Neural cell (in vitro differentiated cells): Measurements from ENCODE around the gene SKIDA1. TPM values are rescaled to one million over a fixed set of nuclear protein-coding genes. Genes with fewer than 3 reads are reported as not detected.

Source experiments
- H2AFZ ChIP-seq: fragments of 200-600, 300-800 bp; sonication (generic), shearing (Covaris generic); 2 replicates; pipeline ENCODE4 v1.6.0; 2014; ENCODE audit warnings: low read depth, mild to moderate bottlenecking, antibody characterized with exemption, low read length, moderate library complexity
- H3F3A ChIP-seq: fragments of 200-600 bp; shearing (Covaris generic); 2 replicates; pipeline ENCODE4 v1.6.1; 2016; ENCODE audit warnings: mild to moderate bottlenecking, moderate library complexity, mixed read lengths, antibody characterized with exemption, low read length; ENCODE audit not compliant: insufficient read depth, poor library complexity, severe bottlenecking
- H3K27ac ChIP-seq: fragments of 200-600, 300-800 bp; sonication (generic), shearing (Covaris generic); 2 replicates; pipeline ENCODE4 v1.5.1; 2014; ENCODE audit warnings: mild to moderate bottlenecking, low read length, moderate library complexity
- H3K27me3 ChIP-seq: fragments of 300-800, 200-600 bp; sonication (generic), shearing (Covaris generic); 2 replicates; pipeline ENCODE4 v1.6.0; 2014; ENCODE audit warnings: mild to moderate bottlenecking, low read depth, low read length, moderate library complexity; ENCODE audit not compliant: insufficient read depth
- H3K36me3 ChIP-seq: fragments of 300-800, 200-600 bp; sonication (generic), shearing (Covaris generic); 2 replicates; pipeline ENCODE4 v1.5.1; 2014; ENCODE audit warnings: mild to moderate bottlenecking, antibody characterized with exemption, low read length, moderate library complexity; ENCODE audit not compliant: insufficient read depth
- H3K4me2 ChIP-seq: fragments of 300-800, 200-600 bp; sonication (generic), shearing (Covaris generic); 2 replicates; pipeline ENCODE4 v1.6.0; 2014; ENCODE audit warnings: mild to moderate bottlenecking, low read length
- H3K4me3 ChIP-seq: fragments of 300-800, 200-600 bp; sonication (generic), shearing (Covaris generic); 2 replicates; pipeline ENCODE4 v1.5.1; 2014; ENCODE audit warnings: mild to moderate bottlenecking, low read length, moderate library complexity
- H3K79me2 ChIP-seq: fragments of 200-600 bp; shearing (Covaris generic); replicated peaks from 2 replicates; pipeline ENCODE4 v1.6.0; 2014; ENCODE audit warnings: mild to moderate bottlenecking, low read length, moderate library complexity; ENCODE audit not compliant: insufficient read depth
- H3K9ac ChIP-seq: fragments of 300-800, 200-600 bp; sonication (generic), shearing (Covaris generic); 2 replicates; pipeline ENCODE4 v1.6.1; 2016; ENCODE audit warnings: mild to moderate bottlenecking, low read length, mixed read lengths
- H3K9me2 ChIP-seq: fragments of 200-600 bp; shearing (Covaris generic); 2 replicates; pipeline ENCODE4 v1.6.1; 2016; ENCODE audit warnings: mild to moderate bottlenecking, low read length, mixed read lengths; ENCODE audit not compliant: insufficient read depth
- H3K9me3 ChIP-seq: fragments of 200-600, 300-800 bp; sonication (generic), shearing (Covaris generic); 2 replicates; pipeline ENCODE4 v1.6.1; 2016; ENCODE audit warnings: mild to moderate bottlenecking, mixed run types, low read length, moderate library complexity, mixed read lengths
- H4K20me1 ChIP-seq: fragments of 200-600 bp; shearing (Covaris generic); 2 replicates; pipeline ENCODE4 v1.6.1; 2016; ENCODE audit warnings: mild to moderate bottlenecking, mixed run types; ENCODE audit not compliant: insufficient read depth
- CTCF ChIP-seq: fragments of 450-650 bp; IDR thresholded peaks from 2 replicates; pipeline ENCODE4 v1.5.1; 2014; ENCODE audit warnings: antibody characterized with exemption, mild to moderate bottlenecking, moderate library complexity; ENCODE audit not compliant: poor library complexity, severe bottlenecking
- EP300 ChIP-seq: fragments of 450-650 bp; conservative IDR thresholded peaks from 2 replicates; pipeline ENCODE4 v1.6.1; 2014; ENCODE audit warnings: antibody characterized with exemption, mild to moderate bottlenecking, moderate library complexity; ENCODE audit not compliant: poor library complexity, severe bottlenecking
- MXI1 ChIP-seq: fragments of 450-650 bp; conservative IDR thresholded peaks from 2 replicates; pipeline ENCODE4 v1.6.1; 2014; ENCODE audit warnings: antibody characterized with exemption, mild to moderate bottlenecking; ENCODE audit not compliant: poor library complexity, severe bottlenecking
- POLR2AphosphoS5 ChIP-seq: IDR thresholded peaks from 2 replicates; pipeline ENCODE4 v1.6.1; 2012
- RAD21 ChIP-seq: fragments of 450-650 bp; conservative IDR thresholded peaks from 2 replicates; pipeline ENCODE4 v1.6.1; 2014; ENCODE audit warnings: antibody characterized with exemption, mild to moderate bottlenecking, moderate library complexity
- REST ChIP-seq: IDR thresholded peaks from 2 replicates; pipeline ENCODE4 v1.6.1; 2012; ENCODE audit warnings: borderline replicate concordance
- SMC3 ChIP-seq: fragments of 450-650 bp; conservative IDR thresholded peaks from 2 replicates; pipeline ENCODE4 v1.6.1; 2014; ENCODE audit warnings: antibody characterized with exemption, mild to moderate bottlenecking, moderate library complexity; ENCODE audit not compliant: poor library complexity
- polyA plus RNA-seq: library from polyadenylated mRNA; depleted of rRNA; stranded (reverse); fragments of >200 nt; gene quantifications from 2 replicates; pipeline ENCODE4 v1.2.3, GENCODE V29; 2014

Gene SKIDA1
- polyA plus RNA-seq, 1 donor from 2014 or later = 3.7 TPM

GRCh38 chr10:21500578-21500910 lies 24.9 kb downstream of the SKIDA1 start:
- H3K27ac ChIP-seq = no peak overlapping the region
- no peak overlapping the region for H2AFZ ChIP-seq

GRCh38 chr10:21499701-21500577 lies 25.5 kb downstream of the SKIDA1 start:
- Histone ChIP-seq H3K9ac (peak overlapping the region; percentile 43), H3K27me3 (peaks cover 43% of the 10 kb centered on the region), H3K9me3 (no peaks in the 10 kb centered on the region), H3K27ac (no peak overlapping the region), H3K4me2 (no peak overlapping the region), H2AFZ (no peak overlapping the region), H3F3A (no peaks in the 10 kb centered on the region), H3K36me3 (no peaks in the 10 kb centered on the region), H4K20me1 (no peaks in the 10 kb centered on the region), H3K79me2 (peaks cover 66% of the 10 kb centered on the region), H3K4me3 (peak overlapping the region; percentile 57), H3K9me2 (no peaks in the 10 kb centered on the region)
- TF ChIP-seq POLR2AphosphoS5 = peak; percentile 22
- TF ChIP-seq MXI1 = no peak

More at GRCh38 chr10:21500578-21500910, 24.9 kb downstream of the SKIDA1 start:
- TF ChIP-seq EP300 = no peak
- no peak for TF ChIP-seq MXI1
- H3K9me3 ChIP-seq = no peaks in the 10 kb centered on the region
- H3K4me2 ChIP-seq = no peak overlapping the region
- H3K4me3 ChIP-seq = peak overlapping the region; percentile 57
- H3F3A ChIP-seq = no peaks in the 10 kb centered on the region
- no peaks in the 10 kb centered on the region for H3K36me3 ChIP-seq
- peak overlapping the region; percentile 43 for H3K9ac ChIP-seq
- no peaks in the 10 kb centered on the region for H3K9me2 ChIP-seq
- peaks cover 45% of the 10 kb centered on the region for H3K27me3 ChIP-seq
- H3K79me2 ChIP-seq = peaks cover 67% of the 10 kb centered on the region
- no peaks in the 10 kb centered on the region for H4K20me1 ChIP-seq

GRCh38 chr10:21498986-21499385 lies 26.5 kb downstream of the SKIDA1 start:
- Histone ChIP-seq H3K27ac (no peak overlapping the region), H2AFZ (no peak overlapping the region), H3K27me3 (peaks cover 43% of the 10 kb centered on the region), H3K9ac (no peak overlapping the region), H4K20me1 (no peaks in the 10 kb centered on the region), H3K9me3 (no peaks in the 10 kb centered on the region), H3F3A (no peaks in the 10 kb centered on the region), H3K79me2 (peaks cover 63% of the 10 kb centered on the region), H3K36me3 (no peaks in the 10 kb centered on the region), H3K9me2 (no peaks in the 10 kb centered on the region), H3K4me2 (no peak overlapping the region), H3K4me3 (no peak overlapping the region)
- TF ChIP-seq REST (no peak), CTCF (no peak), SMC3 (no peak), RAD21 (no peak)
